Limb (tissue), 2 donors: ENCODE measurements around the gene NELFCD.

ENCODE experiments used
- DNase-seq, 2 donors: peaks; one replicate each; pipeline ENCODE4 v3.0.0-alpha.2; 2016; ENCODE audit errors: extremely low spot score in 2 of 2

Gene NELFCD

DNA sequence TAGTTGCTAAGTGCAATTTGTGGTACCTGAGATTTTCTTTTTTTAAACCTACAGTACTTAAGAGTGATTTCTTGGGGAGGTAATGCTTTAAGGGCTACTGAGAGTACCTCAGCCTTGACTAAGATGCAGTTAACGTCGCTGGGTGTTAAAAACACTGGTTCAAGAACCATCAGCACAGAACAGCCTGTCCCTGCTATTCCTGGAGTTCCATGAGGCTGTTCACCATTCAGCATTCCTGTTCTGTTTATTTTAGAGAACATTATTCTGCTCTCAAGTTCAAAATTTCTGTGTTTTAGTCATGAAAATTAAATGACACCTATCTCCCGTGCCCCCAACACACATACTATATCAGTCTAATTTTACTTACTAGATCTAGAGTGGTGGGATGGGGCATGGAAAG lies 63.2 kb downstream of the NELFCD start:
- no peak for DNase-seq
